Activated B cell treated with CpG ODN at 0.5 μM for 24 hours (primary cell): ENCODE measurements around the gene RFC3. TPM values are rescaled to one million over a fixed set of nuclear protein-coding genes. Genes with fewer than 3 reads are reported as not detected.
A peak's percentile ranks its signal among the peaks of the same experiment; 100 is the strongest.

Source experiments
- ATAC-seq: fragments of 200-7000 bp; cut with Tn5 transposase; one replicate; pipeline ENCODE4 v1.10.0; 2021; ENCODE audit warnings: low read depth, mild to moderate bottlenecking, moderate library complexity
- CTCF ChIA-PET: fragments of 350-600 bp; sonication (Branson Sonifier 250); formaldehyde crosslinking; loops from one replicate; lab custom pipeline; 2021; ENCODE audit warnings: antibody characterized with exemption; lab: Charles Lee
- POLR2A ChIA-PET: fragments of 350-600 bp; sonication (Branson Sonifier 250); formaldehyde crosslinking; loops from one replicate; lab custom pipeline; 2021; ENCODE audit warnings: antibody characterized with exemption; lab: Charles Lee
- DNase-seq: peaks from one replicate; pipeline ENCODE4 v3.0.0; 2022
- H3K27ac Mint-ChIP-seq: one replicate; pipeline ENCODE4 v1.8.0; 2020; ENCODE audit warnings: mixed read lengths
- H3K27me3 Mint-ChIP-seq: one replicate; pipeline ENCODE4 v1.8.0; 2021; ENCODE audit warnings: mixed read lengths
- H3K36me3 Mint-ChIP-seq: one replicate; pipeline ENCODE4 v1.8.0; 2021; ENCODE audit warnings: low read depth, mixed read lengths
- H3K4me1 Mint-ChIP-seq: one replicate; pipeline ENCODE4 v1.8.0; 2021; ENCODE audit warnings: mixed read lengths
- H3K4me3 Mint-ChIP-seq: one replicate; pipeline ENCODE4 v1.8.0; 2020; ENCODE audit warnings: mild to moderate bottlenecking, mixed read lengths
- H3K9me3 Mint-ChIP-seq: one replicate; pipeline ENCODE4 v1.8.0; 2020; ENCODE audit warnings: mixed read lengths
- CTCF ChIP-seq: fragments of 200-600 bp; IDR thresholded peaks from one replicate; pipeline ENCODE4 v1.8.0; 2022; ENCODE audit warnings: antibody characterized with exemption, mild to moderate bottlenecking
- intact Hi-C: fragments of 100-400 bp; cut with micrococcal nuclease; formaldehyde crosslinking; loops from one replicate; pipeline ENCODE4 v1.15.1; 2024
- total RNA-seq: library from RNA; stranded (reverse); gene quantifications from 2 replicates; pipeline ENCODE4 v1.2.3, GENCODE V29; 2022

The RFC3 gene
- total RNA-seq, 1 donor from 2014 or later: 13.5 TPM

- Mint-ChIP-seq H3K9me3 (no peaks in the 10 kb centered on the region), H3K27ac (no peak overlapping the region), H3K27me3 (no peaks in the 10 kb centered on the region), H3K36me3 (no peaks in the 10 kb centered on the region), H3K4me1 (peaks cover 15% of the 10 kb centered on the region), H3K4me3 (no peak overlapping the region)
- ATAC-seq (no peak), DNase-seq (no peak)
- intact Hi-C loops: no loop called here
- POLR2A ChIA-PET: no interaction called here
- no peak for TF ChIP-seq CTCF
- CTCF ChIA-PET: no interaction called here
Measured at GRCh38 chr13:33863188-33863789, 45.3 kb downstream of the RFC3 start.

- ATAC-seq (peak; percentile 83), DNase-seq (no peak)
- H3K4me3 Mint-ChIP-seq: no peak overlapping the region
- TF ChIP-seq CTCF: no peak
- no peaks in the 10 kb centered on the region for H3K9me3 Mint-ChIP-seq
- no peaks in the 10 kb centered on the region for H3K27me3 Mint-ChIP-seq
- H3K36me3 Mint-ChIP-seq: no peaks in the 10 kb centered on the region
- intact Hi-C loops: no loop called here
- POLR2A ChIA-PET: no interaction called here
- CTCF ChIA-PET: no interaction called here
- peaks cover 15% of the 10 kb centered on the region for H3K4me1 Mint-ChIP-seq
- no peak overlapping the region for H3K27ac Mint-ChIP-seq
Measured at GRCh38 chr13:33865945-33866344, 48.0 kb downstream of the RFC3 start.

GRCh38 chr13:33867472-33867871, 49.5 kb downstream of the RFC3 start:
- no peaks in the 10 kb centered on the region for H3K9me3 Mint-ChIP-seq
- ChIA-PET CTCF (no interaction called here), POLR2A (no interaction called here)
- no peak for DNase-seq
- H3K27me3 Mint-ChIP-seq: no peaks in the 10 kb centered on the region
- intact Hi-C loops: no loop called here
- no peak overlapping the region for H3K27ac Mint-ChIP-seq
- H3K36me3 Mint-ChIP-seq: no peaks in the 10 kb centered on the region
- TF ChIP-seq CTCF: no peak
- H3K4me3 Mint-ChIP-seq: no peak overlapping the region
- peaks cover 15% of the 10 kb centered on the region for H3K4me1 Mint-ChIP-seq
- ATAC-seq: no peak

GRCh38 chr13:33868343-33868994, 50.5 kb downstream of the RFC3 start:
- ChIA-PET CTCF (no interaction called here), POLR2A (no interaction called here)
- no peak for ATAC-seq
- Mint-ChIP-seq H3K9me3 (no peaks in the 10 kb centered on the region), H3K27me3 (no peaks in the 10 kb centered on the region), H3K4me1 (peaks cover 15% of the 10 kb centered on the region), H3K4me3 (no peak overlapping the region), H3K27ac (no peak overlapping the region), H3K36me3 (no peaks in the 10 kb centered on the region)
- intact Hi-C loops: no loop called here
- no peak for TF ChIP-seq CTCF
- DNase-seq: no peak

- no peak for TF ChIP-seq CTCF
- no peaks in the 10 kb centered on the region for H3K36me3 Mint-ChIP-seq
- DNase-seq (no peak), ATAC-seq (no peak)
- ChIA-PET CTCF (no interaction called here), POLR2A (no interaction called here)
- intact Hi-C loops: no loop called here
- H3K4me1 Mint-ChIP-seq: peaks cover 15% of the 10 kb centered on the region
- no peaks in the 10 kb centered on the region for H3K9me3 Mint-ChIP-seq
- H3K27ac Mint-ChIP-seq: no peak overlapping the region
- no peak overlapping the region for H3K4me3 Mint-ChIP-seq
- no peaks in the 10 kb centered on the region for H3K27me3 Mint-ChIP-seq
Measured at GRCh38 chr13:33869005-33869404, 51.1 kb downstream of the RFC3 start.
